IMR-90 (cell line): Measurements from ENCODE around the gene TMPRSS11A.

Experiments
- BHLHE40 ChIP-seq: fragments of 150-350 bp; IDR thresholded peaks from 2 replicates; pipeline ENCODE4 v1.6.1; 2016; ENCODE audit warnings: mild to moderate bottlenecking, low read depth, low read length
- MAZ ChIP-seq: IDR thresholded peaks from 2 replicates; pipeline ENCODE4 v1.6.1; 2012; ENCODE audit warnings: low read depth, mild to moderate bottlenecking, low read length, improper control_type of control experiment, moderate library complexity, borderline replicate concordance
- RAD21 ChIP-seq: IDR thresholded peaks from 2 replicates; pipeline ENCODE4 v1.6.1; 2012; ENCODE audit warnings: low read length, improper control_type of control experiment
- TF ChIP-seq, protein P1 (sequence below): conservative IDR thresholded peaks from 2 replicates; pipeline ENCODE4 v1.5.1; 2012; ENCODE audit warnings: mild to moderate bottlenecking, low read depth, low read length, improper control_type of control experiment

DNA sequence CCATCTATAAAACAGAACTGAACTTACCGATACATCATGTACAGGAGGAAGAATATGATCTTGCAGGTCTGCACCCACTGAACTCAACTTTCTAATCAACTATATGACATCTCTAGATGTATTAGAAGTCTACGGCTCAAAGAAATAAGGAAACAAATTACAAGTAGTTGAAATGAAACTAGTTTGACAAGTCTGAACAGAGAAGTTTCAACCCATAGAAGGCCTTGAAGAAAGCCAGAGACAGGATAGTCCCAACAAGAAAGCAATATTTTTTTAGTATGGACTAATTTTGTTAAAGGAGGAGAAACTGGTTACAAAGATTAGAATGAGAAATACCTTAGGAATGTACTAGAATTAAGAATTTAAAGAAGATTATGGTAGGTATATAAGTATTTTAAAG is at the start of gene TMPRSS11A:
- TF ChIP-seq, protein P1, sequence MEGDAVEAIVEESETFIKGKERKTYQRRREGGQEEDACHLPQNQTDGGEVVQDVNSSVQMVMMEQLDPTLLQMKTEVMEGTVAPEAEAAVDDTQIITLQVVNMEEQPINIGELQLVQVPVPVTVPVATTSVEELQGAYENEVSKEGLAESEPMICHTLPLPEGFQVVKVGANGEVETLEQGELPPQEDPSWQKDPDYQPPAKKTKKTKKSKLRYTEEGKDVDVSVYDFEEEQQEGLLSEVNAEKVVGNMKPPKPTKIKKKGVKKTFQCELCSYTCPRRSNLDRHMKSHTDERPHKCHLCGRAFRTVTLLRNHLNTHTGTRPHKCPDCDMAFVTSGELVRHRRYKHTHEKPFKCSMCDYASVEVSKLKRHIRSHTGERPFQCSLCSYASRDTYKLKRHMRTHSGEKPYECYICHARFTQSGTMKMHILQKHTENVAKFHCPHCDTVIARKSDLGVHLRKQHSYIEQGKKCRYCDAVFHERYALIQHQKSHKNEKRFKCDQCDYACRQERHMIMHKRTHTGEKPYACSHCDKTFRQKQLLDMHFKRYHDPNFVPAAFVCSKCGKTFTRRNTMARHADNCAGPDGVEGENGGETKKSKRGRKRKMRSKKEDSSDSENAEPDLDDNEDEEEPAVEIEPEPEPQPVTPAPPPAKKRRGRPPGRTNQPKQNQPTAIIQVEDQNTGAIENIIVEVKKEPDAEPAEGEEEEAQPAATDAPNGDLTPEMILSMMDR = no peak
- TF ChIP-seq BHLHE40 (no peak), RAD21 (no peak), MAZ (no peak)
